Measurements from ENCODE around the gene ZSWIM3.

GRCh38 chr20:45924391-45925261, 67.2 kb downstream of the ZSWIM3 start:
- TF ChIP-seq CTCF (IDR thresholded peaks at IDR 0.05) (no peak), ZFX (IDR thresholded peaks at IDR 0.05; ENCODE audit: borderline replicate concordance) (no peak)

Measured in 22Rv1 (cell line).